Measurements from ENCODE around the gene MYBL2. TPM values are rescaled to one million over a fixed set of nuclear protein-coding genes. Genes with fewer than 3 reads are reported as not detected.

The MYBL2 gene
- total and polyA plus RNA-seq, 2 experiments from 2014 or later = 3.5 to 13.8 TPM

DNA sequence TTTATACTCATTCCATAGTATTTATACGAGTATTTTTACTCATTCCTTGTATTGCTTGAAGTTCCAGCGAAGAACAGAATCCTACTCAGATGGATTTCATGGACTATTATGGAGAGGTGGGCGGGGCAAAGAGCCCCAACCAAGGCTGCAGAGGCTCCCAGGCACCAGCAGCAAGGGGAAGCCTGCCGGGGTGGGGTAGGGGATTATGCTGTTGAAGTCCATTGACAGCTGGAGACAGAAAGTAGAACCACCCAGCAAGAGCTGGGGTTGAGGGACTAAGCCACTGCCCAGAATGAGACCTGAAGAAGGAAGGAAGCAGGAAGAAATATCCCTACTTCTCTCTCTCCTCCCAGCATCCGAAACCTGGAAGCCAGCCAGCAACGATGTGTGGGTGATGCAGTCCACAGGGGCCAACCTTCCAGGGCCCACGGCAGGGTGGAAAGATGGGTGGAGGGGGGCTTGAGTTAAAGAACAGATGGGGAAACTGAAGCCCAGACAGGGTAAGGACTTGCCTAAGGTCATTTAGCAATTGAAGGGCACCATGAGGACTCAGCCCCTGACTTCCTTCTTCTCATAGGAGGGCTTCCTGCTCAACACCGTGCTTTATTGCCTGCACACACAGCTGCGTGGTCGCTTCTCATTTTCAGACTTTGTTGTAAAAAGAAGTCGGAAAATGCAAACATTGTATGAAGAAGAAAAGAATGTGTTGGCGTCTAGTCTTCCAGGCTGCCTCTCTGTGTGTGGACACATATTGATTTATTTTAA lies 78.2 kb downstream of the MYBL2 start:
- no peaks in the 10 kb centered on the region for H3K9me2 ChIP-seq (replicated peaks; ENCODE audit: insufficient read depth)
- no peaks in the 10 kb centered on the region for H3K9me3 ChIP-seq (ENCODE audit: low read depth)
- no peaks in the 10 kb centered on the region for H3K79me2 ChIP-seq
- H3K27ac ChIP-seq = no peak overlapping the region
- H3K36me3 ChIP-seq (replicated peaks; ENCODE audit: insufficient read depth, low read depth) = no peaks in the 10 kb centered on the region
- H3K27me3 ChIP-seq = no peaks in the 10 kb centered on the region
- no peak overlapping the region for H3K4me3 ChIP-seq
- no peak overlapping the region for H3K4me2 ChIP-seq
- H4K20me1 ChIP-seq (ENCODE audit: insufficient read depth, poor library complexity, severe bottlenecking) = no peaks in the 10 kb centered on the region
- TF ChIP-seq EZH2phosphoT487 (IDR thresholded peaks at IDR 0.05; ENCODE audit: low read depth, severe bottlenecking, unreplicated experiment) (no peak), EZH2 (IDR thresholded peaks at IDR 0.05; ENCODE audit: borderline replicate concordance) (no peak)
- TF ChIP-seq, protein P1, sequence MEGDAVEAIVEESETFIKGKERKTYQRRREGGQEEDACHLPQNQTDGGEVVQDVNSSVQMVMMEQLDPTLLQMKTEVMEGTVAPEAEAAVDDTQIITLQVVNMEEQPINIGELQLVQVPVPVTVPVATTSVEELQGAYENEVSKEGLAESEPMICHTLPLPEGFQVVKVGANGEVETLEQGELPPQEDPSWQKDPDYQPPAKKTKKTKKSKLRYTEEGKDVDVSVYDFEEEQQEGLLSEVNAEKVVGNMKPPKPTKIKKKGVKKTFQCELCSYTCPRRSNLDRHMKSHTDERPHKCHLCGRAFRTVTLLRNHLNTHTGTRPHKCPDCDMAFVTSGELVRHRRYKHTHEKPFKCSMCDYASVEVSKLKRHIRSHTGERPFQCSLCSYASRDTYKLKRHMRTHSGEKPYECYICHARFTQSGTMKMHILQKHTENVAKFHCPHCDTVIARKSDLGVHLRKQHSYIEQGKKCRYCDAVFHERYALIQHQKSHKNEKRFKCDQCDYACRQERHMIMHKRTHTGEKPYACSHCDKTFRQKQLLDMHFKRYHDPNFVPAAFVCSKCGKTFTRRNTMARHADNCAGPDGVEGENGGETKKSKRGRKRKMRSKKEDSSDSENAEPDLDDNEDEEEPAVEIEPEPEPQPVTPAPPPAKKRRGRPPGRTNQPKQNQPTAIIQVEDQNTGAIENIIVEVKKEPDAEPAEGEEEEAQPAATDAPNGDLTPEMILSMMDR (IDR thresholded peaks at IDR 0.05; ENCODE audit: poor library complexity) = no peak
- no peak for DNase-seq (ENCODE audit: low spot score)
- no peak overlapping the region for H2AFZ ChIP-seq
- 78% methylated on average over 12 of the region's 12 CpGs for WGBS (ENCODE audit: low lambda C conversion rate, missing lambda C conversion rate)
- no peaks in the 10 kb centered on the region for H3K4me1 ChIP-seq (ENCODE audit: insufficient read depth)

DNA sequence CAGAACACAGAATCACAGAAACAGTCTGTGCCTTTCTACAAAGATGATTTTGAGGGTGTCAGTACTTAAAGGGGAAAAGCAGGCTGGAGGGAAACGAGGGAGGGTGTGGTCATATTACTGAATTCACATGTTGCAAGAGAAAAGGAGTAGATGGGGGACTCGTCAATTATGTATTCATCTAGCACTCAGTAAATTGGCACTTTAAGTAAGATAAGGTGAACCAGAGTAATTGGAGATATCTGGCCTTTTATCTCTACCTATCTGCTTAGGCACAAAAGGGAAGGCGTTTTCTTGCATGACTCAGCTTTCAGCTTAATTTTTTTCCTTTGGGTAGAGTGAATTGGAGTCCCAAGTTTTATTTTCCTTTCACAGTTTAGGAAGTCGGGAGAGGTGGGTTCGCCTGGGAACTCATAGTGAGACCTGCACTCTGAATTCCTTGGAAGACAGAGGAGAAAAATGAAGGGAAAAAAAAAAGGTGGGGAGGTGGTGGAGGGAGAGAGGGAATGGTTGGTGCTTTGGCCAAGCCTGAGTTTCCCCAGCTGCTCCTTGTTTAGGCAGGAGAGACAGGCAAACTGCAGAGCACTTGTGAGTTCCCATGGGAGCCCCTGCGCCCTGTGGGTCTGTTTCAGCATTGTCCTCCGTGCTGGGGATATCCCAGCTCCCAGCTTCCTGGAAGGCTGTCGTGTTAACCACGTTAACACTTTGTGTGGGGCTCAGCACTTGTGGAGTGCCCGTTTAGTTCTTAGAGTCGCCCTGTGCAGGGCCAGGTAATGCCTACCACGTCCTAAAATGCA lies 79.6 kb downstream of the MYBL2 start:
- Histone ChIP-seq H3K27me3 (no peaks in the 10 kb centered on the region), H3K79me2 (no peaks in the 10 kb centered on the region), H3K9me3 (ENCODE audit: low read depth) (no peaks in the 10 kb centered on the region), H3K4me1 (ENCODE audit: insufficient read depth) (no peaks in the 10 kb centered on the region), H3K27ac (no peak overlapping the region), H3K36me3 (replicated peaks; ENCODE audit: insufficient read depth, low read depth) (no peaks in the 10 kb centered on the region), H4K20me1 (ENCODE audit: insufficient read depth, poor library complexity, severe bottlenecking) (no peaks in the 10 kb centered on the region), H3K4me2 (no peak overlapping the region), H2AFZ (no peak overlapping the region), H3K9me2 (replicated peaks; ENCODE audit: insufficient read depth) (no peaks in the 10 kb centered on the region), H3K4me3 (no peak overlapping the region)
- no peak for TF ChIP-seq EZH2phosphoT487 (IDR thresholded peaks at IDR 0.05; ENCODE audit: low read depth, severe bottlenecking, unreplicated experiment)
- TF ChIP-seq, protein P1 (IDR thresholded peaks at IDR 0.05; ENCODE audit: poor library complexity) = no peak
- TF ChIP-seq EZH2 (IDR thresholded peaks at IDR 0.05; ENCODE audit: borderline replicate concordance) = no peak
- DNase-seq (ENCODE audit: low spot score) = no peak
- WGBS (ENCODE audit: low lambda C conversion rate, missing lambda C conversion rate) = 40% methylated on average over 12 of the region's 12 CpGs

GRCh38 chr20:43748274-43748673 lies 81.4 kb downstream of the MYBL2 start:
- Histone ChIP-seq H3K4me2 (no peak overlapping the region), H3K79me2 (no peaks in the 10 kb centered on the region), H3K36me3 (replicated peaks; ENCODE audit: insufficient read depth, low read depth) (no peaks in the 10 kb centered on the region), H3K27ac (no peak overlapping the region), H3K9me2 (replicated peaks; ENCODE audit: insufficient read depth) (no peaks in the 10 kb centered on the region), H3K9me3 (ENCODE audit: low read depth) (no peaks in the 10 kb centered on the region), H4K20me1 (ENCODE audit: insufficient read depth, poor library complexity, severe bottlenecking) (no peaks in the 10 kb centered on the region), H3K4me3 (no peak overlapping the region), H3K27me3 (no peaks in the 10 kb centered on the region), H3K4me1 (ENCODE audit: insufficient read depth) (no peaks in the 10 kb centered on the region), H2AFZ (no peak overlapping the region)
- 91% methylated on average over 1 of the region's 1 CpG for WGBS (ENCODE audit: low lambda C conversion rate, missing lambda C conversion rate)
- no peak for DNase-seq (ENCODE audit: low spot score)
- TF ChIP-seq EZH2phosphoT487 (IDR thresholded peaks at IDR 0.05; ENCODE audit: low read depth, severe bottlenecking, unreplicated experiment) = no peak
- TF ChIP-seq, protein P1 (IDR thresholded peaks at IDR 0.05; ENCODE audit: poor library complexity) = no peak
- no peak for TF ChIP-seq EZH2 (IDR thresholded peaks at IDR 0.05; ENCODE audit: borderline replicate concordance)
